Heart left ventricle (tissue), 13 donors: Measurements from ENCODE around the gene HIGD1C.

Experiments
- POLR2A ChIP-seq, 2 donors: fragments of 450-650 bp; IDR thresholded peaks; one replicate each; pipeline ENCODE4 v1.6.1; 2017; ENCODE audit warnings: antibody characterized with exemption in 2 of 2, mild to moderate bottlenecking in 2 of 2, moderate library complexity in 2 of 2
- TF ChIP-seq, protein P1 (sequence below), 12 donors: fragments of 200-600 bp; sonication (generic) in 4 of 12; IDR thresholded peaks; one replicate each; pipeline versions ENCODE4 v1.5.0 to v1.8.0; 2018 to 2022; ENCODE audit warnings: antibody characterized with exemption in 12 of 12, mild to moderate bottlenecking in 5 of 12
- donor health status: ischemic (EF 13 %, LVEDD 7.1; RV severe dilation, severe dysfunction).
- donor health status: DM: no; HTN: yes; CAD: no.
- donor health status: DM: no; HTN: no; CAD: no.
- donor health status: ischemic (EF 25% LVEDD 6.9; RV normal size, moderate dysfunction).
- donor health status: ischemic (EF 25% LVEDD 5.7; RV mildly dilated, moderate dysfunction).
- donor health status: ischemic (EF 35%, LVEDD 5.7; RV mildly dilated, moderate dysfunction).
- donor health status: nonischemic (EF 11% LVEDD 7.7; RV severe dilation, severe dysfunction).
- donor health status: DM: yes; HTN: yes; CAD: no.
- donor health status: PGD.
- donor health status: ischemic (EF 29% LVEDD 5.4; RV normal size, mild dysfunction).
- donor health status: nonischemic (EF 23%, LVEDD 6.1; RV moderate dilation, normal function).

DNA sequence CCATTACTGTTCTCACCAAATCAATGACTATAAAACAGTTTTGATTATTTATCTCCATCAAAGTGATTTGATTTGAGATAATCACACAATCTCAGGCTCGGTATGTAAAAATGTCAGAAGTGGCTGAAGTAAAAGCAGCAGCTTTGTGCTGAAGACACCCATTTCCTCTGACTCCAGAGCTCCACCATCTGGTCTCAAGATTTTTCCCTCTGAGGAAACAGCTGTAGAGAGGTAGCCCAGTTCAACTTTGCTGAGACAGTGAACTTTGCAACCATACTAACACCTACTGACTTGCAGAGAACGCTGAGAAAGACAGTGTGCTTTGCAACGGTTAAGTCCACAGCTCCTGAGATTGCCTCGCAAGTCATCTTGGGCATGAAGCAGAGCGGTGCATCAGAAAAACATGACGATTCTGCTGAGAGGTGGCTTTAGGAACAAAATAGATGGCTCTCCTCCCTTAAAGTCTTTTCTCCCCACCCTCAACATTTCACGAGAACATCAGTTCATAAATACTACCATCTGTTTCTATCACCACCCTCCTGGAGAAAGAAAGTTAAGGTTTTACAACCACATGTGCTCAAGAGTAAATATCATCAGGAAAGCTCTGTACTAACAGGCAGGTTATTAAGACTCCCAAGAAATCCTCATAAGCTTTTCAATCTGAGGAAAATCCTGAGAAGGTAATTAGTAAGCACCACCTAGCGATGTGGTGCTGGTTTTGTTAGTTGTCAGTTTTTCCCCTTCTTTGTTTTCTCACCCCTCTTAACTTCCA lies 34.8 kb downstream of the HIGD1C start:
- TF ChIP-seq, protein P1, sequence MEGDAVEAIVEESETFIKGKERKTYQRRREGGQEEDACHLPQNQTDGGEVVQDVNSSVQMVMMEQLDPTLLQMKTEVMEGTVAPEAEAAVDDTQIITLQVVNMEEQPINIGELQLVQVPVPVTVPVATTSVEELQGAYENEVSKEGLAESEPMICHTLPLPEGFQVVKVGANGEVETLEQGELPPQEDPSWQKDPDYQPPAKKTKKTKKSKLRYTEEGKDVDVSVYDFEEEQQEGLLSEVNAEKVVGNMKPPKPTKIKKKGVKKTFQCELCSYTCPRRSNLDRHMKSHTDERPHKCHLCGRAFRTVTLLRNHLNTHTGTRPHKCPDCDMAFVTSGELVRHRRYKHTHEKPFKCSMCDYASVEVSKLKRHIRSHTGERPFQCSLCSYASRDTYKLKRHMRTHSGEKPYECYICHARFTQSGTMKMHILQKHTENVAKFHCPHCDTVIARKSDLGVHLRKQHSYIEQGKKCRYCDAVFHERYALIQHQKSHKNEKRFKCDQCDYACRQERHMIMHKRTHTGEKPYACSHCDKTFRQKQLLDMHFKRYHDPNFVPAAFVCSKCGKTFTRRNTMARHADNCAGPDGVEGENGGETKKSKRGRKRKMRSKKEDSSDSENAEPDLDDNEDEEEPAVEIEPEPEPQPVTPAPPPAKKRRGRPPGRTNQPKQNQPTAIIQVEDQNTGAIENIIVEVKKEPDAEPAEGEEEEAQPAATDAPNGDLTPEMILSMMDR (IDR thresholded peaks at IDR 0.05): peak in 11 of 12 donors; percentile 26 to 79 (median 64)
- TF ChIP-seq POLR2A (IDR thresholded peaks at IDR 0.05): no peak
